ENCODE results near the gene DEPP1.

The DEPP1 gene

DNA sequence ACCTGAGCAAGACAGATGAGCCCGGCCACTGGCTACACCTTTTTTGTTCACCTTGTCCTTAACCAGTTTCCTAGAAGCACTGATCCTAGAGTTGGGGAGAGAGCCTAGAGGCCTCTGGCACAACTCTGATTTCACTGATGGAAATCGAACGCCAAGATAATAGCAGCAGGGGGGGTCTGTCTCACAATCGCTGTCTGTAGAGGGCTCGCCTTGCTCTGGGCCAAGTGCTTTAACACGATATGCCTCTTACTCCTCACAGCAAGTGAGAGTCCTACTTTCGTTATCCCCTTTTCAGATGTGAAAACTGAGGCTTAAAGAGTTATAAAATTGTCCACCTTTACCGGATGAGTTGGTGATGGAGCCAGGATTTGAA lies 18.5 kb downstream of the DEPP1 start:
- TF ChIP-seq CTCF (IDR thresholded peaks at IDR 0.05; ENCODE audit: insufficient read depth, low read length, poor library complexity, severe bottlenecking) (no peak), EZH2phosphoT487 (conservative IDR thresholded peaks at IDR 0.05; ENCODE audit: low read length) (no peak)
- no peaks in the 10 kb centered on the region for H3K27me3 ChIP-seq (ENCODE audit: low read length)
- H3K4me3 ChIP-seq (ENCODE audit: insufficient read depth, low read length, poor library complexity, severe bottlenecking) = peak overlapping the region; percentile 40
- no peaks in the 10 kb centered on the region for H3K9me2 ChIP-seq (replicated peaks; ENCODE audit: insufficient read depth, low read length)
- peak overlapping the region; percentile 60 for H3K4me2 ChIP-seq (ENCODE audit: low read depth, low read length, poor library complexity, severe bottlenecking)
- H2AFZ ChIP-seq (ENCODE audit: low read depth, low read length, severe bottlenecking) = no peak overlapping the region
- H3K9ac ChIP-seq (ENCODE audit: low read length) = 0 out of 2 replicates have a peak overlapping the region, but pooled peaks have one; percentile 10
- H3K79me2 ChIP-seq (ENCODE audit: insufficient read depth, low read length) = no peaks in the 10 kb centered on the region
- no peaks in the 10 kb centered on the region for H3K9me3 ChIP-seq (ENCODE audit: insufficient read depth, low read length)
- H4K20me1 ChIP-seq (ENCODE audit: low read depth, low read length) = no peaks in the 10 kb centered on the region
- H3F3A ChIP-seq (ENCODE audit: insufficient read depth) = no peaks in the 10 kb centered on the region
- no peak overlapping the region for H3K27ac ChIP-seq (ENCODE audit: low read depth, low read length)
- H3K36me3 ChIP-seq (ENCODE audit: low read length) = no peaks in the 10 kb centered on the region

DNA sequence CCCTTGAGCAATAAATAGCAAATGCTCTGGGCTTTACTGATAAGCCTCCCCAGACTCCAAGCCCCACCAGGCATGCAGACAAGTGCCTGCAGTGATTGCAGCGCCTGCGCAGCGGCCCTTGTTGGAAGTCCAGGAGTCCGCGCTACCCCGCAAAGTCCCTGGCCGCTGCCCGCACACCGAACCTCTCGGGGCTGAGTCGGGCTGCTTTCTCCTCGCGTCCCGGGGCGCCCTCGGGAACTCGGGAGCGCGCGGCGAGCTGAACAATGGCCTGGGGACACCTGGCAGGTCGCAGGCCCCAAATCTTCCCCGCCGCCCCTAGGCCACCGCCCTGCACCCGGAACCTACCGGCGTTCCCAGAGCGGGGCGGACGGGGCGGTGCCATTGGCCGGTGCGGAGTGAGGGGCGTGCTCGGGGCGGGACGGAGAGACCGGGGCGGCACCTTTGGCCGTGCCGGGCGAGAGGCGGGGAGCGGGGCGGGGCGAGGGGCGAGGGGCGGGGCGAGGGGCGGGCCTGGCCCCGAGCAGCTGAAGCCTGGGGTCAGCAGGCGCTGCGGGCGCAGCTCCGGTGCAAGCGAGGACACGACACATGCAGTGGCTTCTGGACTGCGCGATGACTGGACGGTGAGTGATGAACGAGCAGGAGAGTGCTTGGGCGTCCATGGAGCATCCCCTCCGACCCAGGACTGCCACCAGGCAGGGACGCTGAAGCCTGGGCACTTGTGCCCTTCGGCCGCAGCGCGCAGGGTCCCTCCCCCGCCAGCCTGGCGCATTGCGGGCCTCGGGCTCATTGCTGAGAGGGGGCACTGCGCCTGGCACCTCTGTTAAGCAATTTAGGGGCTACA lies 19.1 kb downstream of the DEPP1 start, which contains the start of gene RASSF4:
Gene RASSF4 (plus strand): TSS at position 556 of the 841 bp plus-strand sequence. CDS start 10,401 bp downstream, outside the sequence.
- no peaks in the 10 kb centered on the region for H3K9me2 ChIP-seq (replicated peaks; ENCODE audit: insufficient read depth, low read length)
- no peak within 1 kb of the TSS for H3K27ac ChIP-seq (ENCODE audit: low read depth, low read length)
- peak within 1 kb of the TSS; percentile 80 for H2AFZ ChIP-seq (ENCODE audit: low read depth, low read length, severe bottlenecking)
- no peaks in the 10 kb centered on the region for H3K79me2 ChIP-seq (ENCODE audit: insufficient read depth, low read length)
- no peaks in the 10 kb centered on the region for H4K20me1 ChIP-seq (ENCODE audit: low read depth, low read length)
- H3K9me3 ChIP-seq (ENCODE audit: insufficient read depth, low read length) = no peaks in the 10 kb centered on the region
- no peak for TF ChIP-seq EZH2phosphoT487 (conservative IDR thresholded peaks at IDR 0.05; ENCODE audit: low read length)
- no peak for TF ChIP-seq CTCF (IDR thresholded peaks at IDR 0.05; ENCODE audit: insufficient read depth, low read length, poor library complexity, severe bottlenecking)
- no peaks in the 10 kb centered on the region for H3K27me3 ChIP-seq (ENCODE audit: low read length)
- no peaks in the 10 kb centered on the region for H3F3A ChIP-seq (ENCODE audit: insufficient read depth)
- H3K4me2 ChIP-seq (ENCODE audit: low read depth, low read length, poor library complexity, severe bottlenecking) = peak within 1 kb of the TSS; percentile 95
- peak within 1 kb of the TSS; percentile 74 for H3K4me3 ChIP-seq (ENCODE audit: insufficient read depth, low read length, poor library complexity, severe bottlenecking)
- no peaks in the 10 kb centered on the region for H3K36me3 ChIP-seq (ENCODE audit: low read length)
- H3K9ac ChIP-seq (ENCODE audit: low read length) = peak within 1 kb of the TSS; percentile 63

- Histone ChIP-seq H3F3A (ENCODE audit: insufficient read depth) (no peaks in the 10 kb centered on the region), H3K27me3 (ENCODE audit: low read length) (no peaks in the 10 kb centered on the region), H3K36me3 (ENCODE audit: low read length) (no peaks in the 10 kb centered on the region), H3K9me3 (ENCODE audit: insufficient read depth, low read length) (no peaks in the 10 kb centered on the region), H3K79me2 (ENCODE audit: insufficient read depth, low read length) (no peaks in the 10 kb centered on the region), H3K27ac (ENCODE audit: low read depth, low read length) (no peak overlapping the region), H3K9ac (ENCODE audit: low read length) (peak overlapping the region; percentile 63), H2AFZ (ENCODE audit: low read depth, low read length, severe bottlenecking) (peak overlapping the region; percentile 80), H3K4me3 (ENCODE audit: insufficient read depth, low read length, poor library complexity, severe bottlenecking) (peak overlapping the region; percentile 74), H3K4me2 (ENCODE audit: low read depth, low read length, poor library complexity, severe bottlenecking) (peak overlapping the region; percentile 95), H4K20me1 (ENCODE audit: low read depth, low read length) (no peaks in the 10 kb centered on the region), H3K9me2 (replicated peaks; ENCODE audit: insufficient read depth, low read length) (no peaks in the 10 kb centered on the region)
- TF ChIP-seq EZH2phosphoT487 (conservative IDR thresholded peaks at IDR 0.05; ENCODE audit: low read length) = no peak
- TF ChIP-seq CTCF (IDR thresholded peaks at IDR 0.05; ENCODE audit: insufficient read depth, low read length, poor library complexity, severe bottlenecking) = no peak
Measured at GRCh38 chr10:44958898-44959246, 19.7 kb downstream of the DEPP1 start.

Data from SU-DHL-6 (cell line).